Trophoblast cell (in vitro differentiated cells and primary cell): ENCODE data around the gene IL24.

Experiments
- DNase-seq, 2 donors: peaks; one replicate each; pipeline ENCODE4 v3.0.0-alpha.2; 2016
- H2AFZ ChIP-seq: 2 replicates; pipeline ENCODE4 v1.6.1; 2013; ENCODE audit warnings: low read length, moderate library complexity, mild to moderate bottlenecking; ENCODE audit not compliant: insufficient read depth, poor library complexity
- H2AK5ac ChIP-seq: 2 replicates; pipeline ENCODE4 v1.6.1; 2013; ENCODE audit warnings: mild to moderate bottlenecking, low read length
- H2BK120ac ChIP-seq: 2 replicates; pipeline ENCODE4 v1.6.1; 2013; ENCODE audit warnings: low read length, mild to moderate bottlenecking, moderate library complexity; ENCODE audit not compliant: insufficient read depth, poor library complexity
- H2BK12ac ChIP-seq: 2 replicates; pipeline ENCODE4 v1.6.1; 2013; ENCODE audit warnings: mild to moderate bottlenecking, low read length, moderate library complexity
- H2BK5ac ChIP-seq: 2 replicates; pipeline ENCODE4 v1.6.1; 2013; ENCODE audit warnings: low read length, low read depth, moderate library complexity, mild to moderate bottlenecking; ENCODE audit not compliant: poor library complexity
- H3K14ac ChIP-seq: 2 replicates; pipeline ENCODE4 v1.6.1; 2013; ENCODE audit warnings: mild to moderate bottlenecking, low read length
- H3K18ac ChIP-seq: 2 replicates; pipeline ENCODE4 v1.6.1; 2013; ENCODE audit warnings: mild to moderate bottlenecking, low read length
- H3K23ac ChIP-seq: 2 replicates; pipeline ENCODE4 v1.6.1; 2013; ENCODE audit warnings: low read length
- H3K27ac ChIP-seq: 2 replicates; pipeline ENCODE4 v1.5.1; 2013; ENCODE audit warnings: low read depth, mild to moderate bottlenecking, inconsistent platforms, low read length, moderate library complexity
- H3K27me3 ChIP-seq: 2 replicates; pipeline ENCODE4 v1.6.1; 2013; ENCODE audit warnings: inconsistent platforms, mild to moderate bottlenecking, low read length, moderate library complexity; ENCODE audit not compliant: insufficient read depth
- H3K36me3 ChIP-seq, 2 experiments: 1 replicate in 1 of 2; 2 replicates in 1 of 2; pipeline ENCODE4 v1.6.1; 2013; ENCODE audit warnings: low read length in 2 of 2, mild to moderate bottlenecking in 2 of 2, moderate library complexity in 1 of 2; ENCODE audit not compliant: insufficient read depth in 2 of 2, control insufficient read depth in 1 of 2
- H3K4ac ChIP-seq: 2 replicates; pipeline ENCODE4 v1.6.1; 2013; ENCODE audit warnings: low read depth, mild to moderate bottlenecking, low read length, moderate library complexity
- H3K4me1 ChIP-seq, 2 experiments: 1 replicate in 1 of 2; 2 replicates in 1 of 2; pipeline ENCODE4 v1.6.1; 2013; ENCODE audit warnings: low read length in 2 of 2, mild to moderate bottlenecking in 2 of 2, moderate library complexity in 1 of 2; ENCODE audit not compliant: insufficient read depth in 2 of 2, control insufficient read depth in 1 of 2
- H3K4me2 ChIP-seq: 2 replicates; pipeline ENCODE4 v1.6.1; 2013; ENCODE audit warnings: inconsistent platforms, mild to moderate bottlenecking, low read length, moderate library complexity
- H3K4me3 ChIP-seq: 2 replicates; pipeline ENCODE4 v1.5.1; 2013; ENCODE audit warnings: mild to moderate bottlenecking, low read depth, low read length, inconsistent platforms
- H3K79me1 ChIP-seq: one replicate; pipeline ENCODE4 v1.6.1; 2013; ENCODE audit warnings: low read length
- H3K79me2 ChIP-seq: 2 replicates; pipeline ENCODE4 v1.6.1; 2013; ENCODE audit warnings: low read length, mild to moderate bottlenecking; ENCODE audit not compliant: control insufficient read depth, insufficient read depth, poor library complexity
- H3K9ac ChIP-seq: 2 replicates; pipeline ENCODE4 v1.6.1; 2013; ENCODE audit warnings: mild to moderate bottlenecking, low read length
- H3K9me3 ChIP-seq: 2 replicates; pipeline ENCODE4 v1.6.1; 2013; ENCODE audit warnings: low read depth, mild to moderate bottlenecking, control low read depth, inconsistent platforms, low read length; ENCODE audit not compliant: insufficient read depth
- H4K12ac ChIP-seq: 2 replicates; pipeline ENCODE4 v1.6.1; 2013; ENCODE audit warnings: low read depth, mild to moderate bottlenecking, low read length, moderate library complexity
- H4K8ac ChIP-seq: 2 replicates; pipeline ENCODE4 v1.6.1; 2013; ENCODE audit warnings: low read depth, mild to moderate bottlenecking, low read length, moderate library complexity
- H4K91ac ChIP-seq: one replicate; pipeline ENCODE4 v1.6.1; 2013; ENCODE audit warnings: low read depth, mild to moderate bottlenecking, low read length, moderate library complexity
- WGBS: extraction: QIAGEN DNeasy Blood & Tissue Kit; methylation state at CpG from one replicate; pipeline ENCODE4 v1.1.7; 2013; ENCODE audit warnings: missing lambda C conversion rate; ENCODE audit not compliant: insufficient read length, insufficient coverage; ENCODE audit errors: extremely low coverage; 5-methylcytosine and 5-hydroxymethylcytosine counted together

The IL24 gene

GRCh38 chr1:206953626-206954025 is 56.4 kb downstream of the IL24 start:
- WGBS = no CpG with 5 or more reads among the region's 2 CpGs
- H3K9ac ChIP-seq = no peak overlapping the region

More at GRCh38 chr1:206953626-206954025, 56.4 kb downstream of the IL24 start:
- no peak overlapping the region for H3K23ac ChIP-seq
- no peak overlapping the region for H2AFZ ChIP-seq
- no peak overlapping the region for H4K12ac ChIP-seq
- H3K36me3 ChIP-seq = no peaks in the 10 kb centered on the region
- H3K27ac ChIP-seq = no peak overlapping the region
- no peaks in the 10 kb centered on the region for H3K79me1 ChIP-seq
- H3K4me3 ChIP-seq = no peak overlapping the region
- no peaks in the 10 kb centered on the region for H3K27me3 ChIP-seq
- DNase-seq = no peak
- H4K8ac ChIP-seq = no peak overlapping the region
- H3K14ac ChIP-seq = no peak overlapping the region
- no peak overlapping the region for H2AK5ac ChIP-seq
- no peak overlapping the region for H2BK5ac ChIP-seq
- H3K4me2 ChIP-seq = no peak overlapping the region
- peaks cover 2% of the 10 kb centered on the region for H3K9me3 ChIP-seq
- H3K79me2 ChIP-seq = no peaks in the 10 kb centered on the region
- no peaks in the 10 kb centered on the region for H3K4me1 ChIP-seq
- no peak overlapping the region for H2BK12ac ChIP-seq
- no peak overlapping the region for H3K18ac ChIP-seq
- H2BK120ac ChIP-seq = no peak overlapping the region
- H4K91ac ChIP-seq = no peak overlapping the region
- no peak overlapping the region for H3K4ac ChIP-seq
